HepG2 (cell line): ENCODE measurements around the gene ABCG2. TPM values are rescaled to one million over a fixed set of nuclear protein-coding genes. Genes with fewer than 3 reads are reported as not detected.

Source experiments
- ATAC-seq: fragments of 200-7000 bp; cut with Tn5 transposase; 3 replicates; pipeline ENCODE4 v1.9.1; 2020; ENCODE audit warnings: mild to moderate bottlenecking, moderate library complexity
- BruUV-seq: library from RNA; stranded (reverse); fragments of 400-500 nt; replicated peaks from 2 replicates; lab custom pipeline; 2021; lab: Mats Ljungman, UMichigan
- CTCF ChIA-PET: fragments of 300-600 bp; formaldehyde crosslinking; extraction: SDS; loops from one replicate; lab custom pipeline; 2021; ENCODE audit warnings: low total read pairs, inconsistent platforms, low intra/inter-chr PET ratio; lab: Yijun Ruan, JAX
- POLR2A ChIA-PET: fragments of 350-600 bp; sonication (Branson Sonifier 250); formaldehyde crosslinking; loops from one replicate; lab custom pipeline; 2020; ENCODE audit warnings: antibody characterized with exemption, inconsistent platforms; lab: Yijun Ruan, JAX
- DNase-seq: peaks from one replicate; pipeline ENCODE4 v3.0.0-alpha.2; 2015; ENCODE audit warnings: low spot score
- FAIRE-seq: peaks from 3 replicates; lab custom pipeline; 2011; peaks lifted over from hg19 to GRCh38; lab: Jason Lieb, UNC
- H2AFZ ChIP-seq: one replicate; pipeline ENCODE4 v1.6.1; 2011; ENCODE audit warnings: low read length, inconsistent platforms
- H3K27ac ChIP-seq: fragments of 300-600 bp; 3 replicates; pipeline ENCODE4 v1.8.0; 2011; ENCODE audit warnings: mixed run types, mild to moderate bottlenecking, mixed read lengths, low read length, inconsistent platforms; ENCODE audit not compliant: insufficient read depth; ENCODE audit errors: extremely low read length
- H3K27me3 ChIP-seq, 2 experiments: fragments of 200-600 bp in 1 of 2; 2 replicates in 1 of 2; 3 replicates in 1 of 2; pipeline versions ENCODE4 v1.6.0 to v1.8.0; 2011; ENCODE audit warnings: low read length in 2 of 2, mild to moderate bottlenecking in 2 of 2, moderate library complexity in 2 of 2, inconsistent platforms in 1 of 2; ENCODE audit not compliant: insufficient read depth in 2 of 2, control insufficient read depth in 1 of 2
- H3K36me3 ChIP-seq, 2 experiments: fragments of 200-600 bp in 1 of 2; replicated peaks in 1 of 2; 2 replicates in 1 of 2; 3 replicates in 1 of 2; pipeline versions ENCODE4 v1.5.1 to v1.8.0; 2011; ENCODE audit warnings: low read length in 2 of 2, inconsistent platforms in 1 of 2; ENCODE audit not compliant: insufficient read depth in 2 of 2, control insufficient read depth in 1 of 2
- H3K4me1 ChIP-seq: 2 replicates; pipeline ENCODE4 v1.5.1; 2012; ENCODE audit warnings: low read length, inconsistent platforms; ENCODE audit not compliant: insufficient read depth
- H3K4me2 ChIP-seq: 2 replicates; pipeline ENCODE4 v1.6.0; 2011; ENCODE audit warnings: low read depth, low read length, inconsistent platforms
- H3K4me3 ChIP-seq, 3 experiments: fragments of 200-600 bp in 1 of 3; sonication (generic), shearing (Covaris generic) in 1 of 3; replicated peaks in 1 of 3; 2 replicates each; pipeline ENCODE4 v1.5.1; 2011 to 2016; ENCODE audit warnings: low read length in 3 of 3, inconsistent platforms in 2 of 3, low read depth in 2 of 3, mild to moderate bottlenecking in 2 of 3, control low read depth in 1 of 3, mixed read lengths in 1 of 3; ENCODE audit not compliant: insufficient read depth in 1 of 3
- H3K79me2 ChIP-seq: one replicate; pipeline ENCODE4 v1.6.1; 2011; ENCODE audit warnings: low read length, inconsistent platforms; ENCODE audit not compliant: insufficient read depth
- H3K9ac ChIP-seq: 2 replicates; pipeline ENCODE4 v1.6.0; 2011; ENCODE audit warnings: mild to moderate bottlenecking, low read depth, low read length, inconsistent platforms; ENCODE audit not compliant: insufficient read depth
- H3K9me3 ChIP-seq: 2 replicates; pipeline ENCODE4 v1.5.1; 2012; ENCODE audit warnings: mild to moderate bottlenecking, low read length
- H4K20me1 ChIP-seq: 2 replicates; pipeline ENCODE4 v1.6.0; 2011; ENCODE audit warnings: inconsistent platforms, mild to moderate bottlenecking, low read length, moderate library complexity; ENCODE audit not compliant: insufficient read depth
- DRAP1 ChIP-seq: IDR thresholded peaks from 2 replicates; pipeline ENCODE4 v1.6.1; 2016; ENCODE audit warnings: missing genetic modification reagents, missing compliant biosample characterization
- E2F1 ChIP-seq: sonication (generic); formaldehyde crosslinking; IDR thresholded peaks from 2 replicates; pipeline ENCODE4 v1.5.0; 2020; ENCODE audit warnings: missing genetic modification reagents
- MIER3 ChIP-seq: IDR thresholded peaks from 2 replicates; pipeline ENCODE4 v1.6.1; 2016; ENCODE audit warnings: missing compliant biosample characterization, borderline replicate concordance
- SRY ChIP-seq: sonication (generic); formaldehyde crosslinking; IDR thresholded peaks from 2 replicates; pipeline ENCODE4 v1.8.0; 2022; ENCODE audit warnings: mild to moderate bottlenecking, missing genetic modification reagents
- ZFP90 ChIP-seq: sonication (generic); formaldehyde crosslinking; IDR thresholded peaks from 2 replicates; pipeline ENCODE4 v1.8.0; 2022; ENCODE audit warnings: missing genetic modification reagents, mild to moderate bottlenecking, inconsistent platforms, borderline replicate concordance
- ZNF850 ChIP-seq: sonication (generic); formaldehyde crosslinking; conservative IDR thresholded peaks from 2 replicates; pipeline ENCODE4 v1.9.0; 2021; ENCODE audit warnings: mild to moderate bottlenecking, missing genetic modification reagents
- WGBS: methylation state at CpG from one replicate; pipeline ENCODE4 v1.1.6; 2017; ENCODE audit warnings: low lambda C conversion rate; 5-methylcytosine and 5-hydroxymethylcytosine counted together
- in situ Hi-C: cut with HindIII; loops from 2 replicates; pipeline ENCODE4 v1.10.0; 2017; ENCODE audit warnings: low pct_unique_long_range_greater_than_20kb; ENCODE audit not compliant: extremely low pct_ligation_motif_present
- intact Hi-C: fragments of 100-400 bp; cut with micrococcal nuclease; formaldehyde crosslinking; loops from one replicate; pipeline ENCODE4 v1.10.0; 2022; ENCODE audit not compliant: unreplicated experiment
- polyA plus RNA-seq, 8 experiments: library from polyadenylated mRNA; depleted of rRNA in 3 of 8; stranded (reverse) in 7 of 8; unstranded in 1 of 8; fragments of >200 nt; fragmentation: Illumina TruSeq in 4 of 8; extraction: Trizol in 4 of 8; gene quantifications; 2 replicates each; pipeline versions ENCODE4 v1.2.1 to v1.2.3, GENCODE V29; 2011 to 2016; ENCODE audit warnings: low read depth in 4 of 8, missing spikeins in 1 of 8, mixed read lengths in 1 of 8; ENCODE audit not compliant: insufficient read depth in 1 of 8
- total RNA-seq, 5 experiments: library from RNA; depleted of rRNA; stranded (reverse); fragments of >200 nt; fragmentation: Illumina TruSeq; extraction: Trizol; gene quantifications; 2 replicates each; pipeline ENCODE4 v1.2.3, GENCODE V29; 2016; ENCODE audit warnings: low read depth in 1 of 5
- TF ChIP-seq, protein P1 (sequence below): sonication (generic); formaldehyde crosslinking; IDR thresholded peaks from 2 replicates; pipeline ENCODE4 v1.5.0; 2020; ENCODE audit warnings: mild to moderate bottlenecking, missing genetic modification reagents
- TF ChIP-seq, protein P2 (sequence below): IDR thresholded peaks from 2 replicates; pipeline ENCODE4 v1.6.1; 2016; ENCODE audit warnings: missing biosample characterization, missing genetic modification reagents, low read depth

The ABCG2 gene
- total and polyA plus RNA-seq, 2 of the 13 experiments (the other 11 are each of a cell fraction or from before 2014, with no cell fraction given) = 10.0 to 15.7 TPM

DNA sequence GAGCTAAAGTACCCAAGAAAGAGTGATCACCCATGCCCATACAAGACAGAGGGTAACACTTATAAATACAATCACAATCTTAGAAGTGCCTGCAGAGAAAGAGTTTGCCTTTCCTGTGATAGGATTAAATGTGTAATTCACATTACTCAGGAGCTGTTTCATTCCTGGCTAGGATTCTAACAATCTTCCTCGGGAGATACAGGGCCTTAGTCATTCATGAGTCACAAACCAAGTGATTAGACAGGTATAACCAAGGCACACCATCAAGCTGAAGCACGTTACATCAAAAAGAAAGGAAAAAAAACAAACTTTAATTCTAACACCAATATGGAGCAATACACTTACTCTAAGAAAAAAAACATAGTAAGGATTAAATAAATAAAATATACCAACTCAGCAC, 14.9 kb downstream of the ABCG2 start:
- H3K79me2 ChIP-seq = no peaks in the 10 kb centered on the region
- FAIRE-seq = no peak
- no peaks in the 10 kb centered on the region for H3K9me3 ChIP-seq
- ChIA-PET POLR2A (no interaction called here), CTCF (no interaction called here)
- no peak overlapping the region for H3K4me3 ChIP-seq
- H2AFZ ChIP-seq = no peak overlapping the region
- in situ Hi-C loops (no loop called here), intact Hi-C loops (no loop called here)
- no TSS peak for BruUV-seq
- no peak overlapping the region for H3K27ac ChIP-seq
- no peaks in the 10 kb centered on the region for H3K36me3 ChIP-seq
- no peak for DNase-seq
- H3K4me2 ChIP-seq = no peak overlapping the region
- no peaks in the 10 kb centered on the region for H3K27me3 ChIP-seq
- 63% methylated on average over 2 of the region's 2 CpGs for WGBS
- H3K4me1 ChIP-seq = peaks cover 37% of the 10 kb centered on the region
- no peaks in the 10 kb centered on the region for H4K20me1 ChIP-seq
- H3K9ac ChIP-seq = no peak overlapping the region
- no peak for ATAC-seq
- TF ChIP-seq DRAP1 (CRISPR knock-in tag) (no peak), SRY (CRISPR knock-in tag) (no peak), ZFP90 (no peak), MIER3 (CRISPR knock-in tag) (no peak), E2F1 (CRISPR knock-in tag) (no peak), ZNF850 (no peak)
- TF ChIP-seq, protein P1, sequence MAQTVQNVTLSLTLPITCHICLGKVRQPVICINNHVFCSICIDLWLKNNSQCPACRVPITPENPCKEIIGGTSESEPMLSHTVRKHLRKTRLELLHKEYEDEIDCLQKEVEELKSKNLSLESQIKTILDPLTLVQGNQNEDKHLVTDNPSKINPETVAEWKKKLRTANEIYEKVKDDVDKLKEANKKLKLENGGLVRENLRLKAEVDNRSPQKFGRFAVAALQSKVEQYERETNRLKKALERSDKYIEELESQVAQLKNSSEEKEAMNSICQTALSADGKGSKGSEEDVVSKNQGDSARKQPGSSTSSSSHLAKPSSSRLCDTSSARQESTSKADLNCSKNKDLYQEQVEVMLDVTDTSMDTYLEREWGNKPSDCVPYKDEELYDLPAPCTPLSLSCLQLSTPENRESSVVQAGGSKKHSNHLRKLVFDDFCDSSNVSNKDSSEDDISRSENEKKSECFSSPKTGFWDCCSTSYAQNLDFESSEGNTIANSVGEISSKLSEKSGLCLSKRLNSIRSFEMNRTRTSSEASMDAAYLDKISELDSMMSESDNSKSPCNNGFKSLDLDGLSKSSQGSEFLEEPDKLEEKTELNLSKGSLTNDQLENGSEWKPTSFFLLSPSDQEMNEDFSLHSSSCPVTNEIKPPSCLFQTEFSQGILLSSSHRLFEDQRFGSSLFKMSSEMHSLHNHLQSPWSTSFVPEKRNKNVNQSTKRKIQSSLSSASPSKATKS (CRISPR knock-in tag) = no peak
- TF ChIP-seq, protein P2, sequence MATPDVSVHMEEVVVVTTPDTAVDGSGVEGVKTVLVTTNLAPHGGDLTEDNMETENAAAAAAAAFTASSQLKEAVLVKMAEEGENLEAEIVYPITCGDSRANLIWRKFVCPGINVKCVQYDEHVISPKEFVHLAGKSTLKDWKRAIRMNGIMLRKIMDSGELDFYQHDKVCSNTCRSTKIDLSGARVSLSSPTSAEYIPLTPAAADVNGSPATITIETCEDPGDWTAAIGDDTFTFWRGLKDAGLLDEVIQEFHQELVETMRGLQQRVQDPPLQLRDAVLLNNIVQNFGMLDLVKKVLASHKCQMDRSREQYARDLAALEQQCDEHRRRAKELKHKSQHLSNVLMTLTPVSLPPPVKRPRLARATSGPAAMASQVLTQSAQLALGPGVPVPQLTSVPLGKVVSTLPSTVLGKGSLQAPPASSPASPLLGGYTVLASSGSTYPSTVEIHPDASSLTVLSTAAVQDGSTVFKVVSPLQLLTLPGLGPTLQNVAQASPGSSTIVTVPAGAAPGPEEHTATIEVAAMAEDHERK (CRISPR knock-in tag) = no peak
